Fibroblast of lung (primary cell): ENCODE measurements around the gene CCL19. TPM values are rescaled to one million over a fixed set of nuclear protein-coding genes. Genes with fewer than 3 reads are reported as not detected.
"Not testable (repeated sequence)": the region's sequence is repeated elsewhere in the genome, so short reads cannot be mapped to it uniquely, and the experiment has no call there.

ENCODE experiments used
- DNase-seq, 2 donors: peaks; one replicate each; pipeline versions ENCODE4 v3.0.0 to v3.0.0-alpha.2; 2010; ENCODE audit warnings: low read depth in 2 of 2
- H2AFZ ChIP-seq: 2 replicates; pipeline ENCODE4 v1.5.1; 2012; ENCODE audit warnings: low read length, control low read depth, inconsistent platforms
- H3K27ac ChIP-seq: 2 replicates; pipeline ENCODE4 v1.5.1; 2011; ENCODE audit warnings: low read length, control low read depth; ENCODE audit not compliant: insufficient read depth
- H3K27me3 ChIP-seq: 2 replicates; pipeline ENCODE4 v1.5.1; 2011; ENCODE audit warnings: mild to moderate bottlenecking, low read length; ENCODE audit not compliant: control insufficient read depth, insufficient read depth
- H3K36me3 ChIP-seq: 2 replicates; pipeline ENCODE4 v1.5.1; 2011; ENCODE audit warnings: low read length; ENCODE audit not compliant: control insufficient read depth, insufficient read depth
- H3K4me1 ChIP-seq: 2 replicates; pipeline ENCODE4 v1.5.1; 2011; ENCODE audit warnings: low read length; ENCODE audit not compliant: control insufficient read depth, insufficient read depth; ENCODE audit errors: extremely low read depth
- H3K4me2 ChIP-seq: 2 replicates; pipeline ENCODE4 v1.5.1; 2011; ENCODE audit warnings: low read length, control low read depth; ENCODE audit not compliant: insufficient read depth; ENCODE audit errors: extremely low read depth
- H3K4me3 ChIP-seq, 4 experiments: fragments of 200-600 bp in 1 of 4; sonication (generic) in 1 of 4; replicated peaks in 1 of 4; 2 replicates each; pipeline ENCODE4 v1.5.1; 2011 to 2016; ENCODE audit warnings: low read length in 4 of 4, low read depth in 3 of 4, mild to moderate bottlenecking in 3 of 4, control low read depth in 2 of 4, inconsistent platforms in 1 of 4, mixed read lengths in 1 of 4; ENCODE audit not compliant: insufficient read depth in 1 of 4; ENCODE audit errors: control extremely low read depth in 1 of 4
- H3K79me2 ChIP-seq: 2 replicates; pipeline ENCODE4 v1.5.1; 2012; ENCODE audit warnings: mild to moderate bottlenecking, low read length, inconsistent platforms; ENCODE audit not compliant: control insufficient read depth, insufficient read depth
- H3K9ac ChIP-seq: 2 replicates; pipeline ENCODE4 v1.5.1; 2011; ENCODE audit warnings: mild to moderate bottlenecking, low read length, control low read depth; ENCODE audit not compliant: insufficient read depth
- H3K9me3 ChIP-seq: 2 replicates; pipeline ENCODE4 v1.5.1; 2012; ENCODE audit warnings: low read depth, low read length; ENCODE audit not compliant: control insufficient read depth, insufficient read depth
- H4K20me1 ChIP-seq: 2 replicates; pipeline ENCODE4 v1.5.1; 2011; ENCODE audit warnings: low read length; ENCODE audit not compliant: control insufficient read depth, insufficient read depth; ENCODE audit errors: extremely low read depth
- CTCF ChIP-seq, 2 donors: IDR thresholded peaks in 1 of 2; conservative IDR thresholded peaks in 1 of 2; 1 replicate in 1 of 2; 2 replicates in 1 of 2; pipeline ENCODE4 v1.5.1; 2011 to 2012; ENCODE audit warnings: low read length in 2 of 2, control low read depth in 1 of 2, inconsistent platforms in 1 of 2, low read depth in 1 of 2, mild to moderate bottlenecking in 1 of 2
- EZH2 ChIP-seq: IDR thresholded peaks from 2 replicates; pipeline ENCODE4 v1.5.1; 2012; ENCODE audit warnings: low read length, control low read depth, mild to moderate bottlenecking; ENCODE audit errors: missing control alignments
- polyA plus RNA-seq, 2 donors: library from polyadenylated mRNA; depleted of rRNA in 1 of 2; stranded (reverse) in 1 of 2; unstranded in 1 of 2; fragments of >200 nt; gene quantifications; 2 replicates each; pipeline ENCODE4 v1.2.1, GENCODE V29; 2011 to 2012; ENCODE audit warnings: missing spikeins in 1 of 2
- total RNA-seq: library from RNA; depleted of rRNA; stranded (reverse); fragments of >200 nt; gene quantifications from 2 replicates; pipeline ENCODE4 v1.2.1, GENCODE V29; 2014

CCL19 gene
- total and polyA plus RNA-seq, 2 donors (not counting 1 experiment from before 2014, with no cell fraction given), result not detected

- no peak for DNase-seq
- TF ChIP-seq EZH2 (no peak), CTCF (conservative IDR thresholded peaks at IDR 0.05 in 1 of 2, IDR thresholded peaks at IDR 0.05 in 1 of 2; ENCODE audit: low read depth in 1 of 2, low read length in 2 of 2) (no peak)
- H2AFZ ChIP-seq, result no peak overlapping the region
- H3K9me3 ChIP-seq, result no peaks in the 10 kb centered on the region
- H3K4me1 ChIP-seq, result no peaks in the 10 kb centered on the region
- H3K36me3 ChIP-seq, result no peaks in the 10 kb centered on the region
- no peak overlapping the region for H3K9ac ChIP-seq
- no peak overlapping the region for H3K4me2 ChIP-seq
- H3K27me3 ChIP-seq, result peaks cover 6% of the 10 kb centered on the region
- no peaks in the 10 kb centered on the region for H4K20me1 ChIP-seq
- no peaks in the 10 kb centered on the region for H3K79me2 ChIP-seq
- no peak overlapping the region for H3K4me3 ChIP-seq
- H3K27ac ChIP-seq, result no peak overlapping the region
Measured at GRCh38 chr9:34723141-34723540, 32.1 kb upstream of the CCL19 start.

GRCh38 chr9:34719769-34720025 lies 28.6 kb upstream of the CCL19 start:
- not testable (repeated sequence) for H3K9me3 ChIP-seq, H3K4me3 ChIP-seq, H3K9ac ChIP-seq, H3K36me3 ChIP-seq, H3K4me1 ChIP-seq, H3K79me2 ChIP-seq, DNase-seq, H3K4me2 ChIP-seq, H4K20me1 ChIP-seq, H3K27ac ChIP-seq, H2AFZ ChIP-seq
- H3K27me3 ChIP-seq, result peaks cover 13% of the 10 kb centered on the region

GRCh38 chr9:34719021-34719768 lies 28.1 kb upstream of the CCL19 start:
- Histone ChIP-seq H3K4me2 (no peak overlapping the region), H2AFZ (no peak overlapping the region), H3K36me3 (no peaks in the 10 kb centered on the region), H3K9ac (no peak overlapping the region), H3K79me2 (no peaks in the 10 kb centered on the region), H3K4me3 (no peak overlapping the region), H3K27me3 (peaks cover 13% of the 10 kb centered on the region), H3K9me3 (no peaks in the 10 kb centered on the region), H4K20me1 (no peaks in the 10 kb centered on the region), H3K27ac (no peak overlapping the region), H3K4me1 (no peaks in the 10 kb centered on the region)
- no peak for DNase-seq
- TF ChIP-seq CTCF (conservative IDR thresholded peaks at IDR 0.05 in 1 of 2, IDR thresholded peaks at IDR 0.05 in 1 of 2; ENCODE audit: low read depth in 1 of 2, low read length in 2 of 2) (no peak), EZH2 (no peak)
